Cardiac muscle cell (in vitro differentiated cells and primary cell): ENCODE measurements around the gene SKI. TPM values are rescaled to one million over a fixed set of nuclear protein-coding genes. Genes with fewer than 3 reads are reported as not detected.

ENCODE experiments used
- DNase-seq, 2 donors: peaks; one replicate each; pipeline versions ENCODE4 v3.0.0 to v3.0.0-alpha.2; 2010 to 2017; ENCODE audit warnings: low read depth in 1 of 2, low spot score in 1 of 2
- H3K27ac ChIP-seq: fragments of 200-600 bp; sonication (generic); 2 replicates; pipeline ENCODE4 v1.5.1; 2016
- H3K27me3 ChIP-seq: fragments of 200-600 bp; sonication (generic); 2 replicates; pipeline ENCODE4 v1.6.0; 2016; ENCODE audit warnings: control low read depth
- H3K36me3 ChIP-seq: fragments of 200-600 bp; sonication (generic); 2 replicates; pipeline ENCODE4 v1.5.1; 2016; ENCODE audit warnings: control low read depth
- H3K4me1 ChIP-seq: fragments of 200-600 bp; sonication (generic); 2 replicates; pipeline ENCODE4 v1.8.1; 2017; ENCODE audit warnings: low read depth, mild to moderate bottlenecking, mixed run types
- H3K4me3 ChIP-seq: fragments of 200-600 bp; sonication (generic); 2 replicates; pipeline ENCODE4 v1.5.1; 2016; ENCODE audit warnings: mild to moderate bottlenecking
- H3K9me3 ChIP-seq: fragments of 200-600 bp; sonication (generic); 2 replicates; pipeline ENCODE4 v1.5.1; 2017; ENCODE audit warnings: low read depth, mild to moderate bottlenecking, control low read depth
- CTCF ChIP-seq: IDR thresholded peaks from 2 replicates; pipeline ENCODE4 v1.5.1; 2012; ENCODE audit warnings: low read depth, mild to moderate bottlenecking, low read length
- polyA plus RNA-seq: library from polyadenylated mRNA; unstranded; fragments of >200 nt; fragmentation: Nextera tagmentation; extraction: Ambion mirVana; gene quantifications from 2 replicates; pipeline ENCODE4 v1.2.1, GENCODE V29; 2016
- total RNA-seq: library from RNA; depleted of rRNA; stranded (reverse); fragments of >200 nt; gene quantifications from 2 replicates; pipeline ENCODE4 v1.2.3, GENCODE V29; 2016

Gene SKI
- total and polyA plus RNA-seq, 2 experiments from 2014 or later = 2.7 to 31.9 TPM

- H3K36me3 ChIP-seq = peaks cover 24% of the 10 kb centered on the region
- H3K4me1 ChIP-seq = peaks cover 32% of the 10 kb centered on the region
- TF ChIP-seq CTCF = no peak
- H3K4me3 ChIP-seq = no peak overlapping the region
- H3K9me3 ChIP-seq = no peaks in the 10 kb centered on the region
- no peak for DNase-seq
- H3K27me3 ChIP-seq = no peaks in the 10 kb centered on the region
- H3K27ac ChIP-seq = no peak overlapping the region
Observed at GRCh38 chr1:2303016-2303775, 75.1 kb downstream of the SKI start.

GRCh38 chr1:2303781-2304180 is 75.7 kb downstream of the SKI start:
- no peaks in the 10 kb centered on the region for H3K27me3 ChIP-seq
- no peak overlapping the region for H3K27ac ChIP-seq
- no peak overlapping the region for H3K4me3 ChIP-seq
- H3K36me3 ChIP-seq = peaks cover 26% of the 10 kb centered on the region
- H3K9me3 ChIP-seq = no peaks in the 10 kb centered on the region
- no peak for TF ChIP-seq CTCF
- H3K4me1 ChIP-seq = peaks cover 32% of the 10 kb centered on the region
- no peak for DNase-seq

GRCh38 chr1:2304282-2304681 is 76.2 kb downstream of the SKI start:
- Histone ChIP-seq H3K4me3 (no peak overlapping the region), H3K27me3 (no peaks in the 10 kb centered on the region), H3K9me3 (no peaks in the 10 kb centered on the region), H3K4me1 (peaks cover 29% of the 10 kb centered on the region), H3K27ac (peak overlapping the region; percentile 78), H3K36me3 (peaks cover 30% of the 10 kb centered on the region)
- DNase-seq = no peak
- TF ChIP-seq CTCF = no peak

GRCh38 chr1:2304921-2305681 is 77.0 kb downstream of the SKI start:
- DNase-seq = no peak
- no peak for TF ChIP-seq CTCF
- H3K4me3 ChIP-seq = no peak overlapping the region
- H3K9me3 ChIP-seq = no peaks in the 10 kb centered on the region
- peaks cover 21% of the 10 kb centered on the region for H3K4me1 ChIP-seq
- H3K27ac ChIP-seq = peak overlapping the region; percentile 78
- peaks cover 30% of the 10 kb centered on the region for H3K36me3 ChIP-seq
- no peaks in the 10 kb centered on the region for H3K27me3 ChIP-seq

- no peak for DNase-seq
- no peak for TF ChIP-seq CTCF
- H3K4me3 ChIP-seq = no peak overlapping the region
- peaks cover 9% of the 10 kb centered on the region for H3K4me1 ChIP-seq
- no peak overlapping the region for H3K27ac ChIP-seq
- H3K9me3 ChIP-seq = no peaks in the 10 kb centered on the region
- H3K36me3 ChIP-seq = peaks cover 30% of the 10 kb centered on the region
- no peaks in the 10 kb centered on the region for H3K27me3 ChIP-seq
Observed at GRCh38 chr1:2306151-2306978, 78.2 kb downstream of the SKI start.
